IPS-20b (cell line): ENCODE data around the gene PPM1M.

Source experiments
- H3K27ac ChIP-seq: one replicate; pipeline ENCODE4 v1.5.1; 2013; ENCODE audit warnings: low read length
- H3K27me3 ChIP-seq: 2 replicates; pipeline ENCODE4 v1.6.1; 2013; ENCODE audit warnings: mild to moderate bottlenecking, low read length, inconsistent platforms; ENCODE audit not compliant: insufficient read depth
- H3K36me3 ChIP-seq: 2 replicates; pipeline ENCODE4 v1.6.1; 2013; ENCODE audit warnings: low read depth, mild to moderate bottlenecking, inconsistent platforms, low read length, moderate library complexity; ENCODE audit not compliant: insufficient read depth
- H3K4me1 ChIP-seq: 2 replicates; pipeline ENCODE4 v1.6.1; 2013; ENCODE audit warnings: mild to moderate bottlenecking, control low read depth, inconsistent platforms, low read length, moderate library complexity; ENCODE audit not compliant: insufficient read depth
- H3K4me3 ChIP-seq: 2 replicates; pipeline ENCODE4 v1.5.1; 2013; ENCODE audit warnings: mild to moderate bottlenecking, low read length, inconsistent platforms
- H3K9ac ChIP-seq: 2 replicates; pipeline ENCODE4 v1.6.1; 2013; ENCODE audit warnings: low read depth, mild to moderate bottlenecking, inconsistent platforms, low read length, moderate library complexity
- H3K9me3 ChIP-seq: 2 replicates; pipeline ENCODE4 v1.6.1; 2013; ENCODE audit warnings: mild to moderate bottlenecking, low read depth, low read length, inconsistent platforms; ENCODE audit not compliant: insufficient read depth

The PPM1M gene

GRCh38 chr3:52298149-52299098, 52.9 kb downstream of the PPM1M start:
- Histone ChIP-seq H3K27me3 (peaks cover 13% of the 10 kb centered on the region; the same call in 1 of the 2 replicates), H3K27ac (no peak overlapping the region), H3K9me3 (no peaks in the 10 kb centered on the region), H3K9ac (peak overlapping the region; percentile 17), H3K4me1 (peaks cover 5% of the 10 kb centered on the region; the same call in 1 of the 2 replicates), H3K4me3 (peak overlapping the region; percentile 50; the same call in 1 of the 2 replicates), H3K36me3 (no peaks in the 10 kb centered on the region)

- peaks cover 5% of the 10 kb centered on the region; the same call in 1 of the 2 replicates for H3K4me1 ChIP-seq
- no peaks in the 10 kb centered on the region for H3K36me3 ChIP-seq
- peak overlapping the region; percentile 17; the same call in 1 of the 2 replicates for H3K9ac ChIP-seq
- peak overlapping the region; percentile 50; the same call in 1 of the 2 replicates for H3K4me3 ChIP-seq
- H3K27me3 ChIP-seq = peaks cover 20% of the 10 kb centered on the region
- no peak overlapping the region for H3K27ac ChIP-seq
- H3K9me3 ChIP-seq = no peaks in the 10 kb centered on the region
Measured at GRCh38 chr3:52299247-52299878, 53.8 kb downstream of the PPM1M start.
